Left lung (tissue), 10 donors: ENCODE results near the gene GOLGB1. TPM values are rescaled to one million over a fixed set of nuclear protein-coding genes. Genes with fewer than 3 reads are reported as not detected.

Experiments
- ATAC-seq: fragments of 200-7000 bp; cut with Tn5 transposase; one replicate; pipeline ENCODE4 v1.9.1; 2020; ENCODE audit warnings: moderate library complexity
- DNase-seq, 4 donors: peaks; one replicate each; pipeline ENCODE4 v3.0.0-alpha.2; 2013 to 2020
- H3K27ac ChIP-seq, 2 donors: fragments of 200-600 bp; sonication (generic) in 1 of 2; one replicate each; pipeline versions ENCODE4 v1.5.0 to v1.8.0; 2020 to 2021
- H3K27me3 ChIP-seq, 2 donors: fragments of 200-600 bp; sonication (generic) in 1 of 2; one replicate each; pipeline versions ENCODE4 v1.5.0 to v1.8.0; 2020 to 2021
- H3K36me3 ChIP-seq, 2 donors: fragments of 200-600 bp; sonication (generic) in 1 of 2; one replicate each; pipeline versions ENCODE4 v1.5.0 to v1.8.0; 2020 to 2021
- H3K4me1 ChIP-seq, 2 donors: fragments of 200-600 bp; one replicate each; pipeline ENCODE4 v1.8.0; 2021
- H3K4me3 ChIP-seq, 2 donors: fragments of 200-600 bp; sonication (generic) in 1 of 2; one replicate each; pipeline versions ENCODE4 v1.5.0 to v1.8.0; 2020 to 2021; ENCODE audit warnings: mild to moderate bottlenecking in 1 of 2
- H3K9me3 ChIP-seq, 2 donors: fragments of 200-600 bp; sonication (generic) in 1 of 2; one replicate each; pipeline versions ENCODE4 v1.5.0 to v1.8.0; 2020 to 2021
- intact Hi-C, 2 donors: fragments of 100-400 bp; cut with DNase I; formaldehyde crosslinking; loops; one replicate each; pipeline versions ENCODE4 v1.11.2 to v1.14.2; 2022
- polyA plus RNA-seq, 6 donors: library from polyadenylated mRNA; unstranded; fragments of 120-200 nt; gene quantifications; one replicate each; pipeline ENCODE4 v1.2.1, GENCODE V29; 2013; ENCODE audit not compliant: insufficient read length in 6 of 6
- total RNA-seq, 2 donors: library from RNA; stranded (reverse); fragmentation: NEBNext Ultra II Directional; extraction: Animal tissue kit (Norgen Biotek cat#: 25700); gene quantifications; one replicate each; pipeline ENCODE4 v1.2.1, GENCODE V29; 2021
- TF ChIP-seq, protein P1 (sequence below), 2 donors: fragments of 200-600 bp; sonication (generic) in 1 of 2; IDR thresholded peaks; one replicate each; pipeline versions ENCODE4 v1.5.0 to v1.8.0; 2021; ENCODE audit warnings: antibody characterized with exemption in 2 of 2
- donor health status: DM: no; HTN: yes; CAD: no.
- donor health status: DM: no; HTN: no; CAD: no.

GOLGB1 gene
- total and polyA plus RNA-seq, 8 donors: 45.9 to 75.7 (median 71.0) TPM

DNA sequence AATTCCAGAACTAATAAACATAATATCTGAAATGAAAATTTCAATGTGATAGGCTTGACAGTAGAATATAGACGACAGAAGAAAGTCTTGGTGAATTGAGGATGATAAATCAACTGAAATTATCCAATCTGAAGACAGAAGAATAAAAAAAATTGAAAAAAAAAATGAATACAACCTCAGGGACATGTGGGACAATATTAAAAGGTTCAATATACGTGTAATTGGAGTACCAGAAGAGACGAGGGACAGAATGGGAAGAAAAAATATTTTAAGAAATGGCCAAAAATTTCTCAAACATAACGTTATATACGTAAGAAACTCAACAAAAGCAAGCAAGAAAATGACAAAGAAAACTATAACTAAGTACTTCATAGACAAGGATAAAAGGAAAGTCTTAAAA, 45.6 kb downstream of the GOLGB1 start:
- Histone ChIP-seq H3K36me3 (peaks cover 0 to 62% of the 10 kb centered on the region in 2 donors), H3K4me1 (no peaks in the 10 kb centered on the region), H3K27me3 (no peaks in the 10 kb centered on the region), H3K27ac (no peak overlapping the region), H3K4me3 (no peak overlapping the region), H3K9me3 (peaks cover 0 to 4% of the 10 kb centered on the region in 2 donors)
- intact Hi-C loops: no loop called here
- TF ChIP-seq, protein P1, sequence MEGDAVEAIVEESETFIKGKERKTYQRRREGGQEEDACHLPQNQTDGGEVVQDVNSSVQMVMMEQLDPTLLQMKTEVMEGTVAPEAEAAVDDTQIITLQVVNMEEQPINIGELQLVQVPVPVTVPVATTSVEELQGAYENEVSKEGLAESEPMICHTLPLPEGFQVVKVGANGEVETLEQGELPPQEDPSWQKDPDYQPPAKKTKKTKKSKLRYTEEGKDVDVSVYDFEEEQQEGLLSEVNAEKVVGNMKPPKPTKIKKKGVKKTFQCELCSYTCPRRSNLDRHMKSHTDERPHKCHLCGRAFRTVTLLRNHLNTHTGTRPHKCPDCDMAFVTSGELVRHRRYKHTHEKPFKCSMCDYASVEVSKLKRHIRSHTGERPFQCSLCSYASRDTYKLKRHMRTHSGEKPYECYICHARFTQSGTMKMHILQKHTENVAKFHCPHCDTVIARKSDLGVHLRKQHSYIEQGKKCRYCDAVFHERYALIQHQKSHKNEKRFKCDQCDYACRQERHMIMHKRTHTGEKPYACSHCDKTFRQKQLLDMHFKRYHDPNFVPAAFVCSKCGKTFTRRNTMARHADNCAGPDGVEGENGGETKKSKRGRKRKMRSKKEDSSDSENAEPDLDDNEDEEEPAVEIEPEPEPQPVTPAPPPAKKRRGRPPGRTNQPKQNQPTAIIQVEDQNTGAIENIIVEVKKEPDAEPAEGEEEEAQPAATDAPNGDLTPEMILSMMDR (IDR thresholded peaks at IDR 0.05): no peak
- ATAC-seq: no peak
- DNase-seq: no peak

DNA sequence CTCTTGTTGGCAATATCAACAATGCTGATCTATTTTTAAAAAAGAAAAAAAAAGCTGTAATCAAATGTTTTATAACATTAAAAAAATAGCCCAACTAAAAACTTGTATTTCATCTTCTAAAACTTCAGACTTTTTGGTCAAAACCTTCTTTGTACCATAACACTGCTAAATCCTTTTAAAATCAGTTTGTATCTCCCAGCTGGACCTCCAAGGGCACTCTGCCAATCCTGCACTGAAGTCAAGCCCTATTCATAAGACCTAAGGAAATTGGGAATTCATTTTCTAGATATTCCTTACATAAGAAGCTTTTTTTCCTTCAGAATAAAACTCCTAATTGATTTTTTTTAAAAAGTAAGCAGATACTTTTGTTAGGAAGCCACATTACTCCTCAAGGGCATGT, 50.6 kb downstream of the GOLGB1 start:
- peaks cover 0 to 63% of the 10 kb centered on the region in 2 donors for H3K36me3 ChIP-seq
- DNase-seq (peak in 2 of 4 donors; percentile 7 to 22), ATAC-seq (no peak)
- H3K4me1 ChIP-seq: no peaks in the 10 kb centered on the region
- peaks cover 0 to 2% of the 10 kb centered on the region in 2 donors for H3K9me3 ChIP-seq
- intact Hi-C loops: no loop called here
- peak overlapping the region in 1 of 2 donors; percentile 5 for H3K27ac ChIP-seq
- no peaks in the 10 kb centered on the region for H3K27me3 ChIP-seq
- TF ChIP-seq, protein P1 (IDR thresholded peaks at IDR 0.05): no peak
- H3K4me3 ChIP-seq: no peak overlapping the region

DNA sequence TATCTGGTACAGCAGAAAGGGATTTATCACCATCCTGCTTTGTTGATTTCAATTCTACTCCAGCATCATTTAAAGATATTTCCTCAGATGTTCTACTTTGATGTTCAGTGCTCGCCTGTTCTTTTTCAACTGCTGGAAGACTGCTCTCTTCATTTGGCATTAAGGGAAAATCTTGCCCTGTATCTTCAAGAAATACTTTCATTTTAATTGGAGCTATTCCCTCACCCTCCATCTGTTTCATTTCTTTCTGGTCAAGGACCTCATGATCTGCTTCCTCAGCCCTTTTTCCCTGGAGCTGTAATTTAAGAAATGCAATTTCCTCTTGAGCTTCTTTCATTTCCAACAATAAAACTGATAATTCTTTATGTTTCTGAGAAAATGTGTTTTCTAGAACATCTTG, 51.1 kb downstream of the GOLGB1 start:
- ATAC-seq (no peak), DNase-seq (no peak)
- intact Hi-C loops: no loop called here

DNA sequence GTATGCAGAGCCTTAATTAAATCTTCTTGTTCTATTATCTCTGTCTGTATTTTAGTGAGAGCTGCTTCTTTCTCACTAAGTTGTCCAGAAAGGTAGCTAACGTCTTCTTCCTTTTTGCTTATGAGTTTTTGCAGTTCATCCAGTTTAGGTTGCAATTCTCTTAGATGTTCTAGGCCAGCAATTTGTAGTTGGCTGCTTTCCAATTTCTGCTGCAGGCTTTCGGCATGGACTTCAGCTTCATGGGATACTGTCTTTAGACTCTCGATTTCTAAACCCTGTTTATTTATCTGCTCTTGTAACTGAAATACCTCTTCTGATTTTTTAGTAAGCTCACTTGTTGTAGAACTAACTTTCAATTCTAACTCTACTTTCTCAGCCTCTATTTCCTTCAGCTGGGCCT, 53.4 kb downstream of the GOLGB1 start:
- H3K36me3 ChIP-seq: peaks cover 0 to 68% of the 10 kb centered on the region in 2 donors
- ATAC-seq (no peak), DNase-seq (no peak)
- H3K4me1 ChIP-seq: no peaks in the 10 kb centered on the region
- intact Hi-C loops: no loop called here
- no peak overlapping the region for H3K4me3 ChIP-seq
- H3K27me3 ChIP-seq: no peaks in the 10 kb centered on the region
- no peaks in the 10 kb centered on the region for H3K9me3 ChIP-seq
- H3K27ac ChIP-seq: no peak overlapping the region
- TF ChIP-seq, protein P1 (IDR thresholded peaks at IDR 0.05): no peak

More for the DNA sequence above, 51.1 kb downstream of the GOLGB1 start:
- TF ChIP-seq, protein P1 (IDR thresholded peaks at IDR 0.05): no peak
- Histone ChIP-seq H3K27ac (no peak overlapping the region), H3K4me3 (no peak overlapping the region), H3K36me3 (peaks cover 0 to 62% of the 10 kb centered on the region in 2 donors), H3K4me1 (no peaks in the 10 kb centered on the region), H3K9me3 (no peaks in the 10 kb centered on the region), H3K27me3 (no peaks in the 10 kb centered on the region)

DNA sequence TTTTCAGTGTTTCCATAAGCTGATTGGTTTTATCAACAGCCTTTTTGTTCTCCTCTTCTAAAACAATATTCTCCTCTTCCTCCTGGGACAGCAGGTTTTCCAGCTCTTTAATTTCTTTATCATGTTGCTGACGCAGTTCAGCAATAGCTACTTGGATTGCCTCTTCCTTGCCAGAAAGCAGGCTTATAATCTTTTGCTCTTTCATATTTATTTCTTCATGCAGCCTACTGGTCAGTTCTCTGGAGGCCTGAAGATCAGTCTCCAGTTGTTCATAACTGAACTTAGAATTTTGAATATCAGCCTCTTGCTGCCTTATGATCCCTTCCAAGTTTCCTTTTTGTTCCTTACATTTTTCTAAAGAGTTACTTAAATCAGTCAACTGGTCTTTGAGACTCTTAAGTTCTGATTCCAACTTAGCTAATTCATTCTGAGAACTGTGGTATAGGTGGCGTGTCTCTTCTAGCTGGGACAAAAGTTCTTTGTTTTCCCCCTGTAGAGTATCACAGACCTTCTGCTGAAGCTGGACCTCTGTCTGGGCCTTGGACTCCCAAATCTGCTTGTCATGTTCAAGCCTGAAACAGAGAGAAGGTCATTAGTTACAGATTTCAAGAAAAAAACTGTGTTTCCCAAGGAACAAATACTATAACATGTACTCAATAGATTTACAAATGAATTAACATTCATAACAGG, 57.4 kb downstream of the GOLGB1 start:
- H3K36me3 ChIP-seq: peaks cover 0 to 59% of the 10 kb centered on the region in 2 donors
- H3K9me3 ChIP-seq: no peaks in the 10 kb centered on the region
- no peak overlapping the region for H3K4me3 ChIP-seq
- intact Hi-C loops: no loop called here
- H3K27ac ChIP-seq: no peak overlapping the region
- no peaks in the 10 kb centered on the region for H3K27me3 ChIP-seq
- TF ChIP-seq, protein P1 (IDR thresholded peaks at IDR 0.05): no peak
- no peak for ATAC-seq
- no peak for DNase-seq
- no peaks in the 10 kb centered on the region for H3K4me1 ChIP-seq
